HG02884 (cell line): ENCODE measurements around the gene GTF2E1.

Experiments
- ATAC-seq: cut with Tn5 transposase; IDR thresholded peaks from one replicate; pipeline ENCODE4 v1.9.1; 2021; ENCODE audit warnings: mild to moderate bottlenecking, moderate library complexity; ENCODE audit not compliant: unreplicated experiment

The GTF2E1 gene

GRCh38 chr3:120797857-120798256 lies 55.3 kb downstream of the GTF2E1 start:
- no peak for ATAC-seq

DNA sequence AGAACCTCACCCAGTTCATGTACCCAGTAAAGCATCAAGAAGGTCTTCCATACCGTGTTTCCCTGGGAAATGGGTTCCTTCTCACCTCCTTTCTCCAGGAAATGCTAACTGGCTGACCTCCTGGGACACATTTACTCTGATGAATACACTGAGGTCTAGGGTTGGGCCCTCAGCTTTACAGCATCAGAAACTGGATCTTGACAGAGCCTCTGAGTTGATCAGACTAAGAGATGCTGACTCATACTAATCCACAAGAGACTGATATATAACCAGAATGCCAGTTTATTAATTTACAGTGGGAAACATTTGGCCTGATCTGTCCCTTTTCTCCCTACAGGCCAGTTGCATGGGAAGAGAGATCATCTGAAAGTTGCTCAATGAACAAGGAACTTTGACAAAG lies 55.8 kb downstream of the GTF2E1 start:
- peak; percentile 26 for ATAC-seq

DNA sequence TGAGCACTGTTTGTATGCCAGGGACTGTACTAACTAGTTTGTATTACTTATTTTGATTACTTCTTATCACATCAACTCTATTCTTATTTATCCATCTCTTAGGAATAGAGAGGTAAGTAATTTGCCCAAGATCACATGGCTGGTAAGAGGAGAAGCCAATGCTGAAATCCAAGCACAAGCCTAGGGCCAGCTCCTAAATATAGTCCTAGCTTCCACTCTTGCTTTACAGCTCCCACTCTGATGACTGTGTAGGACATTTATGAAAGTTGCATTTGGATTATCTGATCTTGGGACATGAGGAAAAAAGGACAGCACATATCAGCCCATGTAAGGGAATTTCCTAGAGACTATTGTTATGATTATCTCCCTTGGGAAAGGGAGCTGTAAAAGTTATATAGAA lies 58.1 kb downstream of the GTF2E1 start:
- ATAC-seq: no peak

DNA sequence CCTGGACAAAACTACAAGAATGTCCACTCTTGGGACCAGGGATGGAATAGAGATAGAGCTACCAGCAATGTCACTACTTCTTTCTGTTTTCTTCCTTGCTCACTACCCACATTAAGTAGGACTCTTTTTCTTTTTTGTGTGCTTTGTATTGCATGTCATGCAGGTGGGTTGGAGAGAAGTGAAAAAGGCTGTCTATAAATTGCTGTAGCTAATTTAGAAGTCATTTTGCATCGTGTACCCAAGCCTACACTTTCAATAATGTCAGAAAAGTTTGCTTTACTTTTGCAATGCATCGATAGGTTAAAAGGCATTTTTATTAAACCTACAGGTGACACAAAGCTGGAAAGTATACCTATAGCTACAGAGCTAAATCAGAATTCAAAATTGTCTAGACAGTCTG lies 58.9 kb downstream of the GTF2E1 start:
- peak; percentile 56 for ATAC-seq

DNA sequence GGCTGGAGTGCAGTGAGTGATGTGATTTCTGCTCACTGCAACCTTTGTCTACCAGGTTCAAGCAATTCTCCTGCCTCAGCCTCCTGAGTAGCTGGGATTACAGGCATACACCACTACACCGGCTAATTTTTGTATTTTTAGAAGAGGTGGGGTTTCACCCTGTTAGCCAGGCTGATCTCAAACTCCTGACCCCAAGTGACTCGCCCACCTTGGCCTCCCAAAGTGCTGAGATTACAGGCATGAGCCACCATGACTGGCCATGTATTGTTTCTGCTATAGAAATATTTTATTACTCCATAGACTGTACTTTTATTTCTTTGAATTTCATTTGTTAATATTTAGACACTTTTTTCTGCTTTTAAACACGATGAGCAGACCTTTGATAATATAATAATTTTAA lies 60.4 kb downstream of the GTF2E1 start:
- ATAC-seq: no peak

- ATAC-seq: no peak
These were observed 74.2 kb downstream of the GTF2E1 start for GRCh38 chr3:120816728-120817127.

- ATAC-seq: no peak
These were observed 78.2 kb downstream of the GTF2E1 start for GRCh38 chr3:120820748-120821147.

DNA sequence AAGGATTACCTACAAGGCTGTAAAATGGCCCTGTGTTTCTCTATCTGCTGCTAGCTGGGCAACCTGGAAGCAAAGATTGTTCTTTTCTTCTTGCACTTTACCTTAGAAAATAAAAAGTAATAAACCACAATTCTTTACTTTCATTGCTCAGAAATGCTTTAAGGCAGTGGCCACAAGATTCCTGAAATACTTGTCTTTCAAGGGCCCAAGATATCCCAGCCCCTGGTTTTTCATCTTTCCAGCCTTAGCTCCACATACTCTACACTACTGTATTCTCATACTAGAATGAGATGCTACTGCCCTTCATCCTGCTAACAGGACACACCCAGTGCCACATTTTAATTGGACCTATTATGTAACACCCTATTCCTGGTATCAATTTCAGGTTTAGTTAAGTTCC lies 78.9 kb downstream of the GTF2E1 start:
- no peak for ATAC-seq

DNA sequence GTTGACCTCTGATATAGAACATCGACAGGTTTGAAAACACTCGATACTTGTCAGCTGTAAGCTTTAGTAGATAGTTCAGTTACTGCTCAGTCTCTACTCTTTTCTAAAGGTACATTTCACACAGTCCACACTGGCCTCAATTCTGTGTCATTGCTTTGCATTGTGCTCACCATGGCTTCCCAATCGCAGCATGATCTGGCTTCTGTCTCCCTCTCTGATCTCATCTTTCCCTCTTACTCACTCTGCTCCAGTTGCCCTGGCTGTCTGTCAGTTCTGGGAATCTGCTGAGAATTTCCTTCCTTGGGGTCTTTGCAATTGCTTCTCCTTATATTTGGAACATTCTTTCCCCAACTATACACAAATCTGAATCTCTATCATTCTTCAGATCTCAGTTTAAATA lies 80.6 kb downstream of the GTF2E1 start:
- no peak for ATAC-seq

DNA sequence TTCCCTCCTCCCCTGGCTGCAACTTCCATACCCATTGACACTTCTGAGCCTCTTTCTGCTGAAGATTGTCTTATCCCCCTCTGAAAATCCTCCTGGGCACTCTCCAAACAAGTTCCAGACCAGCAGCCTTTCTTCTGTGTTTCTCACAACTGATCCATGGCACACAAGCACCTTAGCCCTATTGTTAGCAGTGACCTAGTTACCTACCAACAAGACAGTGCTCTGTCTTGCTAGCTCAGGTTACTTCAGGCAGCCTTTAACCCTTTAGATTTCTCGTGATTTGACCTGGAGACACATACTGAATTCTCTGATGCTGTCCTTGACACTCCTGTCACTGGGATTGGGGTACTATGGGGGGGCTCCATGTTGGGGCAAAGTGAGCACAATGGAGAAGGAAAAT lies 82.1 kb downstream of the GTF2E1 start:
- ATAC-seq: no peak

GRCh38 chr3:120828796-120829195 lies 86.3 kb downstream of the GTF2E1 start:
- no peak for ATAC-seq

- ATAC-seq: no peak
These were observed 88.5 kb downstream of the GTF2E1 start for GRCh38 chr3:120831066-120831465.
